H1 (cell line): Measurements from ENCODE around the gene MADD. TPM values are rescaled to one million over a fixed set of nuclear protein-coding genes. Genes with fewer than 3 reads are reported as not detected.
A peak's percentile ranks its signal among the peaks of the same experiment; 100 is the strongest.

Experiments used
- CTCF ChIA-PET: fragments of 300-600 bp; sonication (Branson Sonifier 250); formaldehyde crosslinking; loops from one replicate; lab custom pipeline; 2021; ENCODE audit not compliant: partially characterized antibody; lab: Charles Lee
- POLR2A ChIA-PET: fragments of 300-600 bp; sonication (Branson Sonifier 250); formaldehyde crosslinking; loops from one replicate; lab custom pipeline; 2021; ENCODE audit warnings: inconsistent platforms; ENCODE audit not compliant: partially characterized antibody; lab: Charles Lee
- DNase-seq, 2 experiments: peaks; one replicate each; pipeline versions ENCODE4 v3.0.0 to v3.0.0-alpha.2; 2010 to 2022; ENCODE audit warnings: low spot score in 2 of 2, low read depth in 1 of 2, mixed read lengths in 1 of 2
- FAIRE-seq: peaks from 2 replicates; lab custom pipeline; 2011; peaks lifted over from hg19 to GRCh38; lab: Jason Lieb, UNC
- H2AFZ ChIP-seq: 2 replicates; pipeline ENCODE4 v1.8.1; 2012; ENCODE audit warnings: low read length, inconsistent platforms
- H2AK5ac ChIP-seq: 2 replicates; pipeline ENCODE4 v1.6.1; 2013; ENCODE audit warnings: low read depth, low read length
- H2BK120ac ChIP-seq: replicated peaks from 2 replicates; pipeline ENCODE3; 2013; ENCODE audit warnings: low read depth, low read length, inconsistent platforms
- H2BK12ac ChIP-seq: 2 replicates; pipeline ENCODE4 v1.6.1; 2013; ENCODE audit warnings: low read depth, low read length
- H2BK15ac ChIP-seq: 2 replicates; pipeline ENCODE4 v1.6.1; 2013; ENCODE audit warnings: low read length
- H2BK20ac ChIP-seq: 2 replicates; pipeline ENCODE4 v1.6.1; 2013; ENCODE audit warnings: low read length
- H2BK5ac ChIP-seq: 2 replicates; pipeline ENCODE4 v1.6.1; 2013; ENCODE audit warnings: low read depth, low read length
- H3K14ac ChIP-seq: 2 replicates; pipeline ENCODE4 v1.6.1; 2013; ENCODE audit warnings: inconsistent platforms; ENCODE audit not compliant: insufficient read length
- H3K18ac ChIP-seq: 2 replicates; pipeline ENCODE4 v1.6.1; 2013; ENCODE audit warnings: low read length; ENCODE audit errors: extremely low read depth
- H3K23ac ChIP-seq: 2 replicates; pipeline ENCODE4 v1.6.1; 2013; ENCODE audit warnings: inconsistent platforms; ENCODE audit not compliant: insufficient read length
- H3K23me2 ChIP-seq: 2 replicates; pipeline ENCODE4 v1.6.1; 2013; ENCODE audit warnings: low read depth, low read length
- H3K27ac ChIP-seq: 2 replicates; pipeline ENCODE4 v1.6.1; 2011; ENCODE audit warnings: low read depth, low read length, inconsistent platforms
- H3K27me3 ChIP-seq, 4 experiments: replicated peaks in 1 of 4; 1 replicate in 1 of 4; 2 replicates in 3 of 4; pipeline versions ENCODE4 v1.6.1 to v1.8.1; 2011 to 2013; ENCODE audit warnings: low read length in 3 of 4, mild to moderate bottlenecking in 3 of 4, inconsistent platforms in 2 of 4, mixed read lengths in 2 of 4, moderate library complexity in 1 of 4; ENCODE audit not compliant: control insufficient read depth in 3 of 4, insufficient read depth in 3 of 4; ENCODE audit errors: extremely low read depth in 1 of 4
- H3K36me3 ChIP-seq, 4 experiments: 2 replicates each; pipeline versions ENCODE4 v1.6.1 to v1.8.1; 2011 to 2013; ENCODE audit warnings: mild to moderate bottlenecking in 4 of 4, low read length in 3 of 4, moderate library complexity in 2 of 4, control low read depth in 1 of 4, inconsistent platforms in 1 of 4; ENCODE audit not compliant: insufficient read depth in 4 of 4, control insufficient read depth in 2 of 4
- H3K4ac ChIP-seq: replicated peaks from 2 replicates; pipeline ENCODE3; 2013; ENCODE audit warnings: low read length, low read depth, mixed read lengths, inconsistent platforms; ENCODE audit not compliant: insufficient read length
- H3K4me1 ChIP-seq, 4 experiments: replicated peaks in 1 of 4; 1 replicate in 1 of 4; 2 replicates in 3 of 4; pipeline versions ENCODE4 v1.6.1 to v1.8.1; 2011 to 2013; ENCODE audit warnings: low read length in 3 of 4, inconsistent platforms in 2 of 4, mixed read lengths in 1 of 4; ENCODE audit not compliant: insufficient read depth in 4 of 4, control insufficient read depth in 3 of 4
- H3K4me2 ChIP-seq, 2 experiments: 2 replicates each; pipeline versions ENCODE4 v1.6.1 to v1.8.1; 2011 to 2013; ENCODE audit warnings: low read depth in 2 of 2, low read length in 2 of 2, control low read depth in 1 of 2, inconsistent platforms in 1 of 2, mild to moderate bottlenecking in 1 of 2; ENCODE audit not compliant: insufficient read depth in 1 of 2
- H3K4me3 ChIP-seq, 4 experiments: fragments of 200-600, 300-600 bp in 1 of 4; sonication (generic), shearing (Covaris generic), sonication (Bioruptor Twin) in 1 of 4; 2 replicates each; pipeline versions ENCODE4 v1.5.1 to v1.8.1; 2011 to 2016; ENCODE audit warnings: low read length in 4 of 4, low read depth in 3 of 4, control low read depth in 2 of 4, inconsistent platforms in 2 of 4, mild to moderate bottlenecking in 2 of 4, mixed read lengths in 1 of 4, moderate library complexity in 1 of 4; ENCODE audit not compliant: insufficient read depth in 2 of 4; ENCODE audit errors: extremely low read depth in 1 of 4
- H3K56ac ChIP-seq: replicated peaks from 2 replicates; pipeline ENCODE3; 2013; ENCODE audit warnings: low read depth, mild to moderate bottlenecking, mixed read lengths, low read length, inconsistent platforms; ENCODE audit not compliant: insufficient read length
- H3K79me1 ChIP-seq: 2 replicates; pipeline ENCODE4 v1.6.1; 2013; ENCODE audit warnings: low read depth, low read length, control low read depth
- H3K79me2 ChIP-seq, 2 experiments: 2 replicates each; pipeline versions ENCODE4 v1.6.1 to v1.8.1; 2012 to 2013; ENCODE audit warnings: low read length in 2 of 2, mild to moderate bottlenecking in 2 of 2, inconsistent platforms in 1 of 2; ENCODE audit not compliant: insufficient read depth in 2 of 2, control insufficient read depth in 1 of 2
- H3K9ac ChIP-seq, 4 experiments: replicated peaks in 1 of 4; 1 replicate in 1 of 4; 2 replicates in 3 of 4; pipeline versions ENCODE4 v1.6.1 to v1.8.1; 2011 to 2013; ENCODE audit warnings: low read depth in 3 of 4, low read length in 3 of 4, control low read depth in 2 of 4, mild to moderate bottlenecking in 2 of 4, moderate library complexity in 2 of 4, inconsistent platforms in 1 of 4; ENCODE audit errors: extremely low read depth in 1 of 4
- H3K9me3 ChIP-seq, 2 experiments: 2 replicates each; pipeline versions ENCODE4 v1.6.1 to v1.8.1; 2012 to 2013; ENCODE audit warnings: mild to moderate bottlenecking in 2 of 2, moderate library complexity in 2 of 2, control low read depth in 1 of 2, inconsistent platforms in 1 of 2, low read depth in 1 of 2, low read length in 1 of 2, mixed read lengths in 1 of 2; ENCODE audit not compliant: insufficient read depth in 2 of 2
- H4K20me1 ChIP-seq, 2 experiments: replicated peaks in 1 of 2; 2 replicates each; pipeline versions ENCODE3 to v1.8.1; 2011 to 2013; ENCODE audit warnings: inconsistent platforms in 2 of 2, low read length in 2 of 2, mild to moderate bottlenecking in 1 of 2; ENCODE audit not compliant: insufficient read depth in 2 of 2, control insufficient read depth in 1 of 2
- H4K5ac ChIP-seq: 2 replicates; pipeline ENCODE4 v1.6.1; 2013; ENCODE audit warnings: low read length, low read depth, mixed read lengths, inconsistent platforms; ENCODE audit not compliant: insufficient read length
- H4K8ac ChIP-seq: 2 replicates; pipeline ENCODE4 v1.8.0; 2013; ENCODE audit warnings: mild to moderate bottlenecking, moderate library complexity, low read length, inconsistent platforms; ENCODE audit not compliant: insufficient read depth; ENCODE audit errors: extremely low read depth
- H4K91ac ChIP-seq: replicated peaks from 2 replicates; pipeline ENCODE3; 2013; ENCODE audit warnings: low read length, mixed read lengths, inconsistent platforms; ENCODE audit not compliant: insufficient read length
- ATF3 ChIP-seq: IDR thresholded peaks from 2 replicates; pipeline ENCODE4 v1.6.1; 2011; ENCODE audit warnings: low read depth, mild to moderate bottlenecking, low read length; ENCODE audit not compliant: insufficient read depth
- CTBP2 ChIP-seq: IDR thresholded peaks from 2 replicates; pipeline ENCODE4 v1.7.0; 2011; ENCODE audit warnings: borderline replicate concordance, mild to moderate bottlenecking, moderate library complexity, mixed read lengths, low read length; ENCODE audit not compliant: insufficient read depth, insufficient read length
- HDAC6 ChIP-seq: IDR thresholded peaks from one replicate; pipeline ENCODE4 v1.7.1; 2012; ENCODE audit warnings: low read depth, mild to moderate bottlenecking, inconsistent platforms, low read length, moderate library complexity
- KDM4A ChIP-seq: IDR thresholded peaks from one replicate; pipeline ENCODE4 v1.7.1; 2012; ENCODE audit warnings: low read depth, mild to moderate bottlenecking, moderate library complexity, low read length, inconsistent platforms; ENCODE audit not compliant: severe bottlenecking
- MAFK ChIP-seq: IDR thresholded peaks from 2 replicates; pipeline ENCODE4 v1.6.1; 2012; ENCODE audit warnings: low read depth, mild to moderate bottlenecking, improper control_type of control experiment, low read length
- RAD21 ChIP-seq, 2 experiments: IDR thresholded peaks in 1 of 2; conservative IDR thresholded peaks in 1 of 2; 2 replicates each; pipeline ENCODE4 v1.6.1; 2011; ENCODE audit warnings: low read depth in 2 of 2, low read length in 2 of 2, improper control_type of control experiment in 1 of 2, inconsistent platforms in 1 of 2, mild to moderate bottlenecking in 1 of 2, moderate library complexity in 1 of 2
- SIRT6 ChIP-seq: IDR thresholded peaks from one replicate; pipeline ENCODE4 v1.7.1; 2012; ENCODE audit warnings: low read length, inconsistent platforms
- TAF7 ChIP-seq: optimal IDR thresholded peaks from 2 replicates; pipeline ENCODE3; 2011; ENCODE audit warnings: low read depth, mild to moderate bottlenecking, inconsistent platforms, low read length, moderate library complexity, borderline replicate concordance
- YY1 ChIP-seq: IDR thresholded peaks from 2 replicates; pipeline ENCODE4 v1.6.1; 2011; ENCODE audit warnings: low read depth, mild to moderate bottlenecking, low read length
- WGBS, 2 experiments: shearing (Covaris generic) in 1 of 2; methylation state at CpG; one replicate each; pipeline versions ENCODE4 v1.1.6 to v1.1.7; 2013 to 2015; ENCODE audit warnings: low lambda C conversion rate in 2 of 2, mixed read lengths in 2 of 2, inconsistent platforms in 1 of 2, low coverage in 1 of 2, missing lambda C conversion rate in 1 of 2; ENCODE audit not compliant: insufficient replicate concordance in 2 of 2, insufficient coverage in 1 of 2, insufficient read length in 1 of 2; ENCODE audit errors: extremely low coverage in 1 of 2, missing lambda C conversion rate in 1 of 2; 5-methylcytosine and 5-hydroxymethylcytosine counted together
- polyA plus RNA-seq, 7 experiments: library from polyadenylated mRNA; depleted of rRNA in 3 of 7; stranded (reverse) in 5 of 7; unstranded in 2 of 7; fragments of >200 nt in 5 of 7; fragments of 200-250 nt in 2 of 7; gene quantifications; 1 replicate in 5 of 7; 2 replicates in 1 of 7; 4 replicates in 1 of 7; pipeline versions ENCODE4 v1.2.1 to v1.2.3, GENCODE V29; 2011 to 2013; ENCODE audit warnings: missing spikeins in 2 of 7, mixed read lengths in 2 of 7
- total RNA-seq: library from RNA; stranded (reverse); fragmentation: NEBNext Ultra II Directional; extraction: Animal tissue kit (Norgen Biotek cat#: 25700); gene quantifications from 2 replicates; pipeline ENCODE4 v1.2.1, GENCODE V29; 2021

The MADD gene
- total and polyA plus RNA-seq, 2 of the 8 experiments (the other 6 are each of a cell fraction or from before 2014, with no cell fraction given) = 32.5 to 45.4 TPM

DNA sequence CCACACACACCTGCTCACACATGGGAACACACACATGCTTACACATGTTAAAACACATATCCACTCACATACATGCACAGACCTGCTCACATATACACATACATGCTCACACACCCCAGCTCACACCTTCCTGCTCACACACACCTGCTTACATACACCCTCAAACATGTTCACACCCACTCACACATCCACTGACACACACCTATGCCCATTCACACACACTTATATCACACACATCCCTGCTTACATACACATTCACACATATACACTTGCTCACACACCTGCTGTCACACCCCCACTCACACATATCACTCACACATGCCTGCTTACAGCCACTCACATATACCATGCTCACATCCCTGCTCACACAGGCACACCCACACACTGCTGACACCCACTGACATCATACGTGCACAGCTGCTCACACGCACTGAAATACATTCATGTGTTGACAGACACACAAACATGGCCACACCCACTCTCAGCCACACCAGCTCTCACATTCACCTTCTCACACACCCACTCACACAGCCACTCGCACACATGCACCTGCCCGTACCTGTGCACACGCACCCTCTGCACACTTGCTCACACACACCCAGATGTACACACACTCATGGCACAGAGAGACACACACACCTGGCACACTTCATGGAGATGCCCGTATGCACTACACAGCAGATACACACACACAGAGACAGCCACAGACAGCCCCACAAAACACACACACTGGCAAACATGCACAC lies 88.2 kb downstream of the MADD start:
- peaks cover 16% of the 10 kb centered on the region for H3K23me2 ChIP-seq
- no peaks in the 10 kb centered on the region for H3K27me3 ChIP-seq
- H3K4ac ChIP-seq = peak overlapping the region; percentile 62
- H2BK15ac ChIP-seq = 0 out of 2 replicates have a peak overlapping the region, but pooled peaks have one; percentile 12
- peak overlapping the region; percentile 68; the same call in 1 of the 2 replicates for H2BK12ac ChIP-seq
- H3K27ac ChIP-seq = no peak overlapping the region; the same call in 1 of the 2 replicates
- DNase-seq (no peak), FAIRE-seq (no peak)
- CTCF ChIA-PET = interaction anchor here (0.7 to 1.0 kb wide), 2 partner anchors 11 to 14 kb away, joined by 3 read pairs; no protein-coding TSS in a partner anchor
- H4K20me1 ChIP-seq = peaks cover 0 to 12% of the 10 kb centered on the region in 2 experiments
- no peak overlapping the region for H4K91ac ChIP-seq
- H2BK120ac ChIP-seq = no peak overlapping the region
- H3K79me1 ChIP-seq = 0 out of 2 replicates have a peak, but pooled peaks cover 2% of the 10 kb centered on the region
- H3K4me1 ChIP-seq = no peaks in the 10 kb centered on the region; a peak in 2 of 7 replicates
- no peak overlapping the region for H3K14ac ChIP-seq
- H3K36me3 ChIP-seq = no peaks in the 10 kb centered on the region; a peak in 1 of 8 replicates
- H3K79me2 ChIP-seq = no peaks in the 10 kb centered on the region
- no peak overlapping the region for H2BK20ac ChIP-seq
- POLR2A ChIA-PET = no interaction called here
- peak overlapping the region; percentile 20; the same call in 1 of the 2 replicates for H2BK5ac ChIP-seq
- peak overlapping the region; percentile 35; the same call in 1 of the 2 replicates for H4K8ac ChIP-seq
- H3K23ac ChIP-seq = no peak overlapping the region
- H3K18ac ChIP-seq = no peak overlapping the region
- 94% methylated on average over 6 of the region's 6 CpGs; no CpG with 5 or more reads in 1 of the 2 experiments for WGBS, 2 experiments
- no peak overlapping the region for H3K9ac ChIP-seq
- H4K5ac ChIP-seq = no peak overlapping the region
- H3K56ac ChIP-seq = peak overlapping the region; percentile 53
- no peak overlapping the region for H2AFZ ChIP-seq
- H3K4me3 ChIP-seq = no peak overlapping the region
- H2AK5ac ChIP-seq = peak overlapping the region; percentile 17; the same call in 1 of the 2 replicates
- peaks cover 0 to 5% of the 10 kb centered on the region in 2 experiments; a peak in 1 of 4 replicates for H3K9me3 ChIP-seq
- H3K4me2 ChIP-seq = no peak overlapping the region
- TF ChIP-seq MAFK (no peak), HDAC6 (no peak), SIRT6 (no peak), RAD21 (IDR thresholded peaks at IDR 0.05 in 1 of 2, conservative IDR thresholded peaks at IDR 0.05 in 1 of 2; ENCODE audit: low read depth in 2 of 2, low read length in 2 of 2) (no peak), YY1 (no peak), CTBP2 (no peak), KDM4A (no peak), TAF7 (no peak), ATF3 (no peak)
